OCI-M2 (cell line): ENCODE measurements around the gene RBM23.
"Not testable (repeated sequence)": the region's sequence is repeated elsewhere in the genome, so short reads cannot be mapped to it uniquely, and the experiment has no call there.

ENCODE experiments used
- DNase-seq: peaks from one replicate; lab custom pipeline; 2025; ENCODE audit not compliant: unreplicated experiment; lab: John Stamatoyannopoulos, UW

RBM23 gene

DNA sequence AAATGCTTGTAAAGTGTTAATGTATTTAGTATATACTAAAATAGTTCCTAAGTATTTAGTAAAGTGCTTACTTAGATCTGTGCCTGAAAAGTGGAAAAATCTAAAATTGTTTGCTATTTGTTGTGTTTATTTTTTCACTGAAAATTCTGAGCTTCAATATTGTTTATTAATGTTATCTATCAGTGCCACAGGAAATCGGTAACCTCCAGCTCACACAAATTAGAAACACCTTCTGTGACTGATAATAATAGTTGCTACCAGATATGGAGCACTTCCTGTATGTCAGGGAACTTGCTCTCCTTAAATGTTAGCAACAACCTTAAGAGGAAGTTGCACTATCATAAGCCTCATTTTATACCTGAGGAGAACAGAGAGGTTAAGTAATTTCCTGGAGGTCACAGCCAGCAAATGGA, 48.1 kb downstream of the RBM23 start:
- DNase-seq = no peak

DNA sequence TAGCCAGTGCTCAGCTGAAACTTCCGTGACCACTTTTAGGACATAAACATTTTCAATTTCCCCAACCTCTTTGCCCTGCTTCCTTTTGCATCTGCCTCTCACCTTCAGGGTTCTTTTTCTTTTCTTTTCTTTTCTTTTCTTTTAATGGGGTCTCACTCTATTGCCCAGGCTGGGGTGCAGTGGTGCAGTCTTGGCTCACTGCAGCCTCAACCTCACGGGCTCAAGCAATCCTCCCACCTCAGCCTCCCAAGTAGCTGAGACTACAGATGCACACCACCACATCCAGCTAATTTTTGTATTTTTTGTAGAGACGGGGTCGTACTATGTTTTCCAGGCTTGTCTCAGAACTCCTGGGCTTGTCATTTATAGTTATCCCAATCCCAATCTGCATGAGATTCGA, 52.1 kb downstream of the RBM23 start:
- no peak for DNase-seq

DNA sequence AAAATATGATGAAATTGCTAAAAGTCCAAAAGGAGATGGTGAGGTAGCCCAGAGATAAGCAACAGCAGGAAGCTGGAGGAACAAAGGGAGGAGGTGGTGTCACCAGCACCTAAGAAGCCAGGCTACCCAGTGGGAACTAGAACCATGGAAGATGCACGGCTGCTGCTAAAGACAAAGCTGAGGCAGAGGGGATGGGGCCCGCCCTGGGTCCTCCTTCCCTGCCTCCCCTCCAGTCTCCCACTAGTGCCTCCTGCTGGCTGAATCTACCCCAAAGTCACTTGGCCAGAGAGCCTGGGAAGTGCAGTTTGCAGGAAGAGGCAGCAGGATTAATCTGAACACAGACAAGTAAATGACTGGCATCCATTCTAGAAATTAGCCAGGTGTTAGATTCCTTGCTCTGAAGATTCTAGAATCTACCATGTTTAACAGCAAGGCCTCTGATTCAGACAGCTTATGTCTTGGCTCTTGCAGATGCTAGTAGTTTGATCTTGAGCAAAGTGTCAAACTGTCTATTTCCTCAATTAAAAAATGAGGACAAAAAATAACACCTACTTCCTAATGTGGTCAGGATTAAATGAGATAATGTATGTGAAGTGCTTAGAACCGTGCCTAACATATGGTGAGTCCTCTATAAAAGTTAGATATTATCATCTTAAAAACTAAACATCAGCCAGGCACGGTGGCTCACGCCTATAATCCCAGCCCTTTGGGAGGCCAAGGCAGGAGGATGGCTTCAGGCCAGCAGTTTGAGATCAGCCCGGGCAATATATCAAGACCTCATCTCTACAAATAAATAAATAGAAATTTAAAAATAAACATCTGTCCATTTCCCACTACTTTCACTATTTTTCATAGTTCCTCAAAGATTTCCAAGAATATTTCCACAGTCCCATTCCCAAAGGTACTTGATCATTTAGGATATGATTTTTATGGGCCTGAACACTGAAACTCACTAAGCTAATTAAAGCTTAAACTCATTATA, 53.2 kb downstream of the RBM23 start:
- DNase-seq = no peak

DNA sequence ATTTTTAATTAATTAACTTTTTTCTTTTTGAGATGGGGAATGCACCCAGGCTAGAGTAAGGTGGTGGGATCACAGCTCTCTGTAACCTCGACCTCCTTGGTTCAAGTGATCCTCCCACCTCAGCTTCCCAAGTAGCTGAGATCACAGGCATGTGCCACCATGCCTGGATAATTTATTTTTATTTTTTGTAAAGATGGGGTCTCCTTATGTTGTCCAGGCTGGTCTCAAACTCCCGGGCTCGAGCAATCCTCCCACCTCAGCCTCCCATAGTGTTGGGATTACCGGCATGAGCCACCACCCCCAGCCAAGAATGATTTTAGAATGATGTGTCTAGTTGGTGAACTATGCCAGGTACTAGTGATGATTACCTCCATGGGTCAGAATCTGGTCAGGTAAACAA, 54.0 kb downstream of the RBM23 start:
- DNase-seq = no peak

DNA sequence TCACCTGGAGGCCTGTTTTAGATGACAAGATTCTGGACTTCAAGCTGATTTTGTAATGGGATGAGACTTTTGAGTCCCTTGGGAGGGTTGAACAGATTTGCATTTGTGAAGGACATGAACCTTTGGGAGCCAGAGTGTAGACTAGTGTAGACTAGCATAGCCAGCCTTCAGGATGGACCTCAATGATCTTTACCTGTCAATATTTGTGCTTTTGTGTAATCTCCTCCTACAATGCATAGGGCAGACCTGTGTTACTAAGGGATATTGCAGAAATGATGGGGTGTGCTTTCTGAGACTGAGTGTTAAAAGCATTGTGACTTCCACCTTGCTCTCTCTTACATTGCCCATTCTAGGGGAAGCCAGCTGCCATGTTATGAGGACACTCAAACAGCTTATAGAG, 57.3 kb downstream of the RBM23 start:
- no peak for DNase-seq

DNA sequence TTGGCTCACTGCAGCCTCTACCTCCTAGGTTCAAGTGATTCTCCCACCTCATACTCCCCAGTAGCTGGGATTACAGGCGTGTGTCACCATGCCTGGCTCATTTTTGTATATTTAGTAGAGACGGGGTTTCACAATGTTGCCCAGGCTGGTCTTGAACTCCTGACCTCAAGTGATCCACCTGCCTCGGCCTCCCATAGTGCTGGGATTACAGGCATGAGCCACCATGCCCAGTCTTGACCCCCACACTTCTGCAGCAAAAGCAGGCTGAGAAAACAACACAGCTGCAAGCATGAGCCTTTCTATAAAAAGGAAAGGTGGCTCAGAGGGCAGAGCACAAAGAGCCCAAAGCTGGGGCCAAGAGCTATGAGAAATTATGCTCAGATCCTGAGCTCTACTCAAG, 58.6 kb downstream of the RBM23 start:
- DNase-seq = not testable (repeated sequence)

DNA sequence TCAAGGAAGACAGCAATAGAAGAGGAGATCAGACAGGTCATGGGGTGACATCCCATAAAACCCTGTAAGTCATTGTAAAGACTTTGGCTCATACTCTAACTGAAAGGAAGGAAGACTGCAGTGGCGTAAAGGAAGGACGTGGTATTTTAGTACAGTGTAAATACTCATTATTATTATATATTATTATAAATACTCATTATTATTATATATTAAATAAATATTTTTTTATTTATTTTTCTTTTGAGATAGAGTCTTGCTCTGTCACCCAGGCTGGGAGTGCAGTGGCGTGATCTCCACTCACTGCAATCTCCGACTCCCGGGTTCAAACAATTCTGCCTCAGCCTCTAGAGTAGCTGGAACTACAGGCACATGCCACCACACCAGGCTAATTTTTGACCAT, 62.5 kb downstream of the RBM23 start:
- no peak for DNase-seq

DNA sequence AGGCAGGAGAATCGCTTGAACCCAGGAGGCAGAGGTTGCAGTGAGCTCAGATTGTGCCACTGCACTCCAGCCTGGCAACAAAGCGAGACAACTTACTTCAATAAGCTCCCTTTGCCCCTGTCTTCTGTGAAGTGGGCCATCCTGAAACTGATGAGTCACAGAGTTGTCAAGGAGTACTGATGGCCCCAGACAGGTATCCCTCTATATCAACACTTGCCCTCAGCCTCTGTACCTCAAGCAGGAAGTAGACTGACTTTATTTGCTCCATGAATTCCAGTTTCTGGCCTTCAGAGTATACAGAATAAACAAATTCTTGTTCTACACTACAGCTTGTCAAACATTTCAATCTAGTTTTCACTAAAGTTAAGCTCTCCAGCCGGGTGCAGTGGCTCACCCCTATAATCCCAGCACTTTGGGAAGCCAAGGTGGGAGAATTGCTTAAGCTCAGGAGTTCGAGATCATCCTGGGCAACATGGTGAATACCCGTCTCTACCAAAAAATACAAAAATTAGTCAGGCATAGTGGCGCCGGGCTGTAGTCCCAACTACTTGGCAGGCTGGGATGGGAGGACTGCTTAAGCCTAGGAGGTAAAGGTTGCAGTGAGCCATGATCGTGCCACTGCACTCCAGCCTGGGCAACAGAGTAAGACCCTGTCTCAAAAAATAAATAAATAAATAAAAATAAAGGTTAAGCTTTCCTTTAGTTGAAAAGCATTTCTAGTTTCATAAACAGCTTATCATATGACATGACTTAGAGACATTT, 63.8 kb downstream of the RBM23 start:
- no peak for DNase-seq

DNA sequence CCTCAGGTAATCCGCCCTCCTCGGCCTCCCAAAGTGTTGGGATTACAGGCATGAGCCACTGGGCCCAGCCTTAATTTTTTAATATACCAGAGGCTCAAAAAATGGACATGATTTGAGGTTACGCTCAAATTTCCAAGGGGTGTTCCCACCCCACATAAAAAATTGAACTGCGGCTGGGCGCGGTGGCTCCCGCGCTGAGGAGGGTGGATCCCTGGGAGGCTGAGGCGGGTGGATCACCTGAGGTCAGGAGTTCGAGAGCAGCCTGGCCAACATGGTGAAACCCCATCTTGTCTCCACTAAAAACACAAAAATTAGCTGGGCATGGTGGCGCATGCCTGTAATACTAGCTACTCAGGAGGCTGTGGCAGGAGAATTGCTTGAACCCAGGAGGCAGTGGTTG, 64.7 kb downstream of the RBM23 start:
- not testable (repeated sequence) for DNase-seq

DNA sequence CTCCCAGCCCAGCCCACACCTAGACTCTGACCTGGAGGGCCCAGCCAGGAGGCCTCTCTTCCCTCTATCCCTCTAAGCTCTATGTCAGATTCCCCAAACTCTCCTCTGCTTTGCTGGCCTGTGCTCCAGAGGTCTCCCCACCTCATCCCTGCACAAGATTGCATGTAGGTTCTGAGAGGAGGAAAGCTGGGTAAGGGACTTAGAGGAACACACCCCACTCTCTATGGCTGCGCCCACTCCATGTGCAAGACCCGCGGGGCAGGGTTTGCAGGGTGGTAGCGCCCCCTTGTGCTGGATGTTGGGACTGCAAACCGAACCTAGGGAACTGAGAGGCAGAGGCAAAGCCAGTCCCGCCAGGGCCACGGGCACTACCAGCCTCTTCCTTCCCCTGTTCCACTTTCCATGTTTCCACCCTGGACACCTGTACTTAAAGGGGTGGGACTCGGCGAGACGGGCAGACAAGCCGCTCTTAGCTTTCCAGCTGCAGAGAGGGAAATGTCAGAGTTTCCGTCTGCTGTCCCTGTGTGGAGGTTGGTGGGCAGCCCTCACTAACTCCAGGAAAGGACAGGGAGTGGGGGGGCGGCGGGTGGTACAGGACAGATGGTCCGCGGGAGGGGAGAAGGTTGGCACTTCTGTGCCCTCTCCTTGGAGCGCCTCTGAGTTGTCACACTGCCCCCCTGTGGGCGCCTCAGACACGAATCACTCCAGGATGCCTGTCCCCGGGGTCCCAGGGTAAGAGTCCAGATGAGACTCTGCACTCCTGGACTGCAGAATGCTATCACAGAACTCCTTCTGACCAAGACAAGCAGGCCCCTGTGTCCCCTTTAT, 65.8 kb downstream of the RBM23 start:
- no peak for DNase-seq

DNA sequence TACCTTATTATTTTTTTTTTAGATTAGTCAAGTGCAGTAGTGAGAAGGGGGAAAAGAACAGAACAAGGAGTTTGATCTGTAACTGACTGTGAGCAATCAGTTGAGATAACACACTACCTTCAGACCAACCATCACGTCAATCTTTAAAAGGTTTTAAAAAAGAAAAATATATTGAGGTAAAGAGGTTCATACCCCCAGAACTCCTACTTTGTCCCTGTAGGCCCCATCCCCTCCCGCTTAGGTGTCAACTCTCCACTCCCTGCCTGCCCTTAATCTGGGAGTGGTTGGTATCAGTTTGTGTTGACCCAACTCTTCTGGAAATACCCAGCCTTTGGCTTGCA, 66.4 kb downstream of the RBM23 start:
- no peak for DNase-seq

DNA sequence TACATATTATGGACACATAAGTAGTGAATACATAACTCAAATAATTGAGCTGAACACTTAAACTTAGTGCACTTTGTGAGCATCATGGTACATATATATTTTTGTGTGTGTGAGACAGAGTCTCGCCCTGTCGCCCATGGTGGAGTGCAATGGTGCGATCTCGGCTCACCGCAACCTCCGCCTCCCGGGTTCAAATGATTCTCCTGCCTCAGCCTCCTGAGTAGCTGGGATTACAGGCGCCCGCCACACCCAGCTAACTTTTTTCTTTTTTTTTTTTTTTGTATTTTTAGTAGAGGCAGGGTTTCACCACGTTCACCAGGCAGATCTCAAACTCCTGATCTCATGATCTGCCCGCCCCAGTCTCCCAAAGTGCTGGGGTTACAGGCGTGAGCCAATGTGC, 66.8 kb downstream of the RBM23 start:
- DNase-seq = not testable (repeated sequence)

DNA sequence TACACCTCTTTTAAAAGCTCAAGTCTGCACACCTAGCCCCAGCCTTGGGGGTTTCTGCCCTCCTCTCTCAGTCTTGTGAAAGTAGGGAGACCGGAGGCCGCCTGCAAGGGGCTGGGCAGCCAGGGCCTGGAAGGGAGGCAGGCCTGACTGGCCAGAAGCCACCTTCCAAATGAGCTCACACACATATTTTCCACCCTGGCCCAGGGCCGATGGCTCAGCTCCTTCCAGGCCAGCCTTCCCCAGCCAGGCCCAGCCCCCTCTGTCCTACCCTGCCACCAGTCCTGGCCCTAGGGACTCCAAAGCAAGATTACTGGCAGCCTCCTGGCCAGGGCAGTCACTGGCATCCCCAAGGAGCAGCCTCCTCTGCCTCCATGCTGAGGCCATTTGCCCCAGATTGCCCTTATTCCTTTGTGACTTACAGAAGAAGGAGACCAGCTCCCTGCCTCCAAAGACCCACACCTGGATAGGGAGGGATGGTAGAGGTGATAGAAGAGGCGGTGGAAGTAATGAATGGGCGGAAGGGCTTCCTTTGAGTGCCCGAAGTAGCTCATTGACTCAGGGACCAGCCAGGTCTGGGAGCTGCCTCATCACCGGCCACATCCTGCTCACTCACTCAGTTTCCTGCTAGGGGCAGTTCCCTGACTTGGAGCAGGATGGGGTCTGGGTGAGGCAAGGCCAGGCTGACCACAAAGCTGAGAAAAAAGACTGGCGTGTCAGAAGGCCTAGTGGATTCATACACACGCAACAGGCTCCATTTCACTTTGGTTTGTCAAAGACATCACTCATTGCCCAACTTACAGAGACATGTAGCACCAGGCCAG, 67.8 kb downstream of the RBM23 start:
- DNase-seq = no peak

DNA sequence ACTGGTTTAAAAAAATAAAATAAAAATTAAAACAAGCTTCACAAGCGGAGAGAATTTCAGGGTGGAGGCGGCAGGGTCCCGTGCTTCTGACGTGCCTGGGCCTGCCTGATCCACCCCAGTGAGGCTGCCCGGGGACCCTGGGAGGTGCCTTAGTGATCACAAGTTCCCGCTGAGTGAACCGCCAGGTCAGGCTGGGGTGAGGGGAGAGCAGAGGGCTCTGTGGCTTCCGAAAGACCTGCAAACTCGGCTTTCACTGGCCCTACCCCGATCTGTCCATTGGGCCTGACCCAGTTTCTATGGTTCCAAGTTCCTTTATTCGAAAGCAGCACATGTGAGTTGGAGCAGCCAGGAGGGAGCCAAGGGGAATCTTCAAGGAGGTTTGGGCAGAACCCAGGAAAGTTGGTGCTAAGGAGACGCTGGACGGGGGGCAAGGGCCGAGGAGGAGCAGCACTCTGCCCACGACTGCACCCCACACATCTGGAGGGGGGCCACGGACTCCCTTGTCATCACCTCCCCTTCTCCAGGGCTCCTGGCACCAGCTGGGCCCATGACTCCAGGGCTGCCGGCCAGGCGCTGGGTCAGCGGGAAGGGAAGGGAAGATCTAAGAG, 69.6 kb downstream of the RBM23 start:
- no peak for DNase-seq

DNA sequence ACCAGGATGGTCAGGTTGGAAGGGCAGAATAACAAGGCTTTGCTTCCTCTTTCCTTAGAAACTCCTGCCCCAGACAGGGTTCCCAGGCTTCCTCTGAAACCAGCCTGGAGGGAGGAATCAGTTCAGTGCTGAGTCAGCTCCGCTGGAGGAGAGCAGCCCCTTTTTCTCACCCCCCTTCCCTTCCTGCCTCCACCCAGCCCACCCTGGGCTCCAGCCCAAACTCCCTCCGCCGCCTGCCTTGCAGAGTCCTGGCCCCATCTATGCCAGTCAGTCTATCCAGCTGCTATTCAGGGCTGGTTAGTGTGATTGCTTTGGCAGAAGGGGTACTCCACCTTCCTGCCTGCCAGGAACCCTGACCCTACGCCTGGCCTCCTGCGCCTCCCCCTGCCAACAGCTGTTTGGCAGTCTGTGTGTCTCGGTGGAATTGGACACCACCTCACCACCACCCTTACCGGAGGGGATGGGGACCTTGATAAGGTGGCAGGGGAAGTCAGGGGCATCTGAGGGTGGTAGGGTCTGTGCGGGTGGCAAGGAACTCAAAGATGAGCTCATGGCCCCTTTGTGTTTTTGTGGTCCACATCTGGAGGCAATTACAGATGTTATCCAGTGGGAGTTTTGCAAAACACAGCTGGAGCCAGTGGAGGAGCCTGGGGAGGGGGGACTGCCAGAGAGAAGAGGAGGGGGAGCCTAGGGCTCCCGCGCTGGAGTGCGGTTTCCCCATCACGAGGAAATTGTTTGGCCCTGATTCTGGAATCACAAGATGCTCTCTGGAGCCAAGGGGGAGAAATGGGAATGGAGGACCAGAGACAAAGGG, 70.4 kb downstream of the RBM23 start:
- DNase-seq = no peak

DNA sequence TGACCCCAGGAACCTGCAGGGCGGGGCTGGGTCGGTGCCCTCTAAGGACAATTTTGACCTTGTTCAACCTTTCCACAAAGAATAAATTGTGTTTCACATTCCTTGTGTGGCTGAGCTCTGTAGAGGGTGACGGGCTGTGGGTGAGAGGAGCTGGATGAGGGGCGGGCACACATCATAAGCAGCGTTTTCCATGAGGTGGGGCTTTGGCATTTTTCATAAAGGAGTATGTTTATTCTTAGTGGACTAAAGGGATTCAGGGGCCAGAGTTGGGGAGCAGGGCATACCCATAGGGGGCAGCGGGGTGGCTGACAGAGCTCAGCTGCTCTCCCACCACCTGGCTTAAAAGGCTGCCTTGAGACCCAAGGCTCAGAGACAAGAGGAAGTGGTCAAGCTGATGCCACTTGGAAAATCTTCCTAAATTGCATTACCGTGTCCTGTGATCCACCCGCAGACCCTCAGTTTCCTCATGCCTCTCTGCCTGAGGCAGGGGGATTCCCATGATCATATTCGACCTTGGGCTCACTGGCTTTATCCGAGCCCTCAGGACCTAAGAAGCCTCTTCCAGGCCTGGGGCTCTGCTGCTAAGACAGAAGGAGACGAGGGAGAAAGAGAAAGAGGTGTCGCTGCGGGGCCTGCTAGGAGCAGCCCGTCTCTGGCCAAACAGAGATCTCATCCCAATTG, 71.1 kb downstream of the RBM23 start:
- no peak for DNase-seq

DNA sequence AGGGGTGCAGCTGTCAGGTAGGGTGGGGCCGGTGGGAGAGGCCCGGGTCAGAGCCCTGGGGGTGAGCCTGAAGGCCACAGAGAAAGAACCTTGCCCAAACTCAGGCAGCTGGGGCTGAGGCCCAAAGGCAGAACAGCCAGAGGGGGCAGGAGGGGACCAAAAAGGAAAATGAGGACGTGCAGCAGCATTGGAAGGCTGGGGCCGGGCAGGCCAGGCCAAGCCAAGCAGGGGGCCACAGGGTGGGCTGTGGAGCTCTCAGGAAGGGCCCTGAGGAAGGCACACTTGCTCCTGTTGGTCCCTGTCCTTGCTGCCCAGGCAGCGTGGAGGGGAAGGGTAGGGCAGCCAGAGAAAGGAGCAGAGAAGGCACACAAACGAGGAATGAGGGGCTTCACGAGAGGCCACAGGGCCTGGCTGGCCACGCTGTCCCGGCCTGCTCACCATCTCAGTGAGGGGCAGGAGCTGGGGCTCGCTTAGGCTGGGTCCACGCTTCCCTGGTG, 72.1 kb downstream of the RBM23 start:
- no peak for DNase-seq

DNA sequence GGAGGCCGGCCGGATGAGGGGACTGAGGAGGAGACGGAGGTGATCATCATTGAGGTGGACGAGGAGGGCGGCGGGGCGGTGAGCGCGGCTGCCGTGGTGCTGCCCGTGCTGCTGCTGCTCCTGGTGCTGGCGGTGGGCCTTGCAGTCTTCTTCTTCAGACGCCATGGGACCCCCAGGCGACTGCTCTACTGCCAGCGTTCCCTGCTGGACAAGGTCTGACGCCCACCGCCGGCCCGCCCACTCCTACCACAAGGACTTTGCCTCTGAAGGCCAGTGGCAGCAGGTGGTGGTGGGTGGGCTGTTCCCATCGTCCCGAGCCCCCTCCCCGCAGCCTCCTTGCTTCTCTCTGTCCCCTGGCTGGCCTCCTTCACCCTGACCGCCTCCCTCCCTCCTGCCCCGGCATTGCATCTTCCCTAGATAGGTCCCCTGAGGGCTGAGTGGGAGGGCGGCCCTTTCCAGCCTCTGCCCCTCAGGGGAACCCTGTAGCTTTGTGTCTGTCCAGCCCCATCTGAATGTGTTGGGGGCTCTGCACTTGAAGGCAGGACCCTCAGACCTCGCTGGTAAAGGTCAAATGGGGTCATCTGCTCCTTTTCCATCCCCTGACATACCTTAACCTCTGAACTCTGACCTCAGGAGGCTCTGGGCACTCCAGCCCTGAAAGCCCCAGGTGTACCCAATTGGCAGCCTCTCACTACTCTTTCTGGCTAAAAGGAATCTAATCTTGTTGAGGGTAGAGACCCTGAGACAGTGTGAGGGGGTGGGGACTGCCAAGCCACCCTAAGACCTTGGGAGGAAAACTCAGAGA, 72.9 kb downstream of the RBM23 start:
- DNase-seq = no peak
